ENCODE data around the gene SASH1.

The SASH1 gene

GRCh38 chr6:148342350-148343046, at the start of gene SASH1:
Gene SASH1 (plus strand): TSS chr6:148342838. CDS start chr6:148343068, 230 bp downstream.
- DNase-seq (ENCODE audit: insufficient read length, low spot score) = peak; percentile 66
- FAIRE-seq = no peak
- TF ChIP-seq POLR2A (IDR thresholded peaks at IDR 0.05; ENCODE audit: low read depth, low read length) = peak; percentile 47

GRCh38 chr6:148293181-148293995, 49.2 kb upstream of the SASH1 start:
- no peak for FAIRE-seq
- no peak for DNase-seq (ENCODE audit: insufficient read length, low spot score)
- TF ChIP-seq POLR2A (IDR thresholded peaks at IDR 0.05; ENCODE audit: low read depth, low read length) = no peak

GRCh38 chr6:148294059-148294458, 48.6 kb upstream of the SASH1 start:
- DNase-seq (ENCODE audit: insufficient read length, low spot score) = no peak
- FAIRE-seq = no peak
- no peak for TF ChIP-seq POLR2A (IDR thresholded peaks at IDR 0.05; ENCODE audit: low read depth, low read length)

- no peak for FAIRE-seq
- no peak for TF ChIP-seq POLR2A (IDR thresholded peaks at IDR 0.05; ENCODE audit: low read depth, low read length)
Observed at GRCh38 chr6:148295261-148295887, 47.3 kb upstream of the SASH1 start.

GRCh38 chr6:148296771-148297170, 45.9 kb upstream of the SASH1 start:
- no peak for FAIRE-seq
- no peak for TF ChIP-seq POLR2A (IDR thresholded peaks at IDR 0.05; ENCODE audit: low read depth, low read length)
- no peak for DNase-seq (ENCODE audit: insufficient read length, low spot score)

More at GRCh38 chr6:148295261-148295887, 47.3 kb upstream of the SASH1 start:
- DNase-seq (ENCODE audit: insufficient read length, low spot score) = no peak

GRCh38 chr6:148298683-148299082, 44.0 kb upstream of the SASH1 start:
- DNase-seq (ENCODE audit: insufficient read length, low spot score) (no peak), FAIRE-seq (no peak)
- no peak for TF ChIP-seq POLR2A (IDR thresholded peaks at IDR 0.05; ENCODE audit: low read depth, low read length)

GRCh38 chr6:148303616-148304015, 39.0 kb upstream of the SASH1 start:
- no peak for FAIRE-seq
- no peak for DNase-seq (ENCODE audit: insufficient read length, low spot score)
- TF ChIP-seq POLR2A (IDR thresholded peaks at IDR 0.05; ENCODE audit: low read depth, low read length) = no peak

- FAIRE-seq (no peak), DNase-seq (ENCODE audit: insufficient read length, low spot score) (no peak)
- no peak for TF ChIP-seq POLR2A (IDR thresholded peaks at IDR 0.05; ENCODE audit: low read depth, low read length)
Observed at GRCh38 chr6:148304976-148305375, 37.7 kb upstream of the SASH1 start.

- no peak for DNase-seq (ENCODE audit: insufficient read length, low spot score)
Observed at GRCh38 chr6:148306286-148306685, 36.4 kb upstream of the SASH1 start.

GRCh38 chr6:148307405-148307804, 35.2 kb upstream of the SASH1 start:
- TF ChIP-seq POLR2A (IDR thresholded peaks at IDR 0.05; ENCODE audit: low read depth, low read length) = no peak
- FAIRE-seq = no peak
- DNase-seq (ENCODE audit: insufficient read length, low spot score) = no peak

More at GRCh38 chr6:148306286-148306685, 36.4 kb upstream of the SASH1 start:
- no peak for FAIRE-seq
- TF ChIP-seq POLR2A (IDR thresholded peaks at IDR 0.05; ENCODE audit: low read depth, low read length) = no peak

- FAIRE-seq = no peak
- DNase-seq (ENCODE audit: insufficient read length, low spot score) = no peak
- no peak for TF ChIP-seq POLR2A (IDR thresholded peaks at IDR 0.05; ENCODE audit: low read depth, low read length)
Observed at GRCh38 chr6:148309301-148309700, 33.3 kb upstream of the SASH1 start.

- no peak for TF ChIP-seq POLR2A (IDR thresholded peaks at IDR 0.05; ENCODE audit: low read depth, low read length)
- DNase-seq (ENCODE audit: insufficient read length, low spot score) = no peak
Observed at GRCh38 chr6:148311966-148312669, 30.5 kb upstream of the SASH1 start.

GRCh38 chr6:148313488-148313887, 29.1 kb upstream of the SASH1 start:
- no peak for FAIRE-seq
- no peak for TF ChIP-seq POLR2A (IDR thresholded peaks at IDR 0.05; ENCODE audit: low read depth, low read length)
- no peak for DNase-seq (ENCODE audit: insufficient read length, low spot score)

More at GRCh38 chr6:148311966-148312669, 30.5 kb upstream of the SASH1 start:
- FAIRE-seq = no peak

- TF ChIP-seq POLR2A (IDR thresholded peaks at IDR 0.05; ENCODE audit: low read depth, low read length) = no peak
- FAIRE-seq = no peak
- DNase-seq (ENCODE audit: insufficient read length, low spot score) = no peak
Observed at GRCh38 chr6:148316308-148316707, 26.3 kb upstream of the SASH1 start.

All from H54 (cell line).